Activated CD4-positive, CD25-positive, alpha-beta regulatory T cell (primary cell): Measurements from ENCODE around the gene TENT4B.

Source experiments
- DNase-seq, 4 experiments: peaks; one replicate each; lab custom pipeline; 2025; lab: John Stamatoyannopoulos, UW

The TENT4B gene

GRCh38 chr16:50271148-50272041 lies 118.3 kb downstream of the TENT4B start:
- no peak for DNase-seq

- no peak for DNase-seq
Measured at GRCh38 chr16:50272111-50272571, 119.0 kb downstream of the TENT4B start.

- no peak for DNase-seq
Measured at GRCh38 chr16:50272687-50273381, 119.7 kb downstream of the TENT4B start.

- no peak for DNase-seq
Measured at GRCh38 chr16:50273382-50273690, 120.2 kb downstream of the TENT4B start.

GRCh38 chr16:50273888-50274325 lies 120.8 kb downstream of the TENT4B start:
- DNase-seq, result peak in 1 of 4 experiments; percentile 23

- DNase-seq, result peak in 3 of 4 experiments; percentile 28 to 60 (median 45)
Measured at GRCh38 chr16:50274326-50275097, 121.4 kb downstream of the TENT4B start.

GRCh38 chr16:50275098-50275415 lies 122.0 kb downstream of the TENT4B start:
- DNase-seq, result no peak

GRCh38 chr16:50275428-50276325 lies 122.6 kb downstream of the TENT4B start:
- no peak for DNase-seq

- no peak for DNase-seq
Measured at GRCh38 chr16:50276326-50276640, 123.2 kb downstream of the TENT4B start.

GRCh38 chr16:50276801-50277555 lies 123.9 kb downstream of the TENT4B start:
- DNase-seq, result no peak

GRCh38 chr16:50278251-50278650 lies 125.1 kb downstream of the TENT4B start:
- no peak for DNase-seq

- DNase-seq, result no peak
Measured at GRCh38 chr16:50279504-50279865, 126.4 kb downstream of the TENT4B start.

- no peak for DNase-seq
Measured at GRCh38 chr16:50280932-50281331, 127.8 kb downstream of the TENT4B start.
